DND-41 (cell line): ENCODE measurements around the gene SCLT1.

Source experiments
- ATAC-seq: fragments of 200-7000 bp; cut with Tn5 transposase; 3 replicates; pipeline ENCODE4 v1.9.1; 2021; ENCODE audit warnings: low read depth; ENCODE audit not compliant: insufficient read depth
- DNase-seq: peaks from one replicate; pipeline ENCODE4 v3.0.0-alpha.2; 2020
- H2AFZ ChIP-seq: 2 replicates; pipeline ENCODE4 v1.6.0; 2012; ENCODE audit warnings: low read depth, low read length
- H3K27ac ChIP-seq: 2 replicates; pipeline ENCODE4 v1.5.1; 2012; ENCODE audit warnings: low read length, inconsistent platforms
- H3K27me3 ChIP-seq: fragments of 200-600 bp; sonication (generic); 2 replicates; pipeline ENCODE4 v1.6.0; 2012; ENCODE audit warnings: low read length, mild to moderate bottlenecking, inconsistent platforms; ENCODE audit not compliant: insufficient read depth, poor library complexity
- H3K36me3 ChIP-seq: 2 replicates; pipeline ENCODE4 v1.5.1; 2012; ENCODE audit warnings: low read length, inconsistent platforms; ENCODE audit not compliant: insufficient read depth
- H3K4me1 ChIP-seq: 2 replicates; pipeline ENCODE4 v1.5.1; 2012; ENCODE audit warnings: mild to moderate bottlenecking, low read length; ENCODE audit not compliant: insufficient read depth
- H3K4me2 ChIP-seq: 2 replicates; pipeline ENCODE4 v1.6.0; 2012; ENCODE audit warnings: mild to moderate bottlenecking, moderate library complexity, low read length, inconsistent platforms; ENCODE audit not compliant: insufficient read depth
- H3K4me3 ChIP-seq, 2 experiments: fragments of 200-600 bp in 1 of 2; shearing (Covaris generic) in 1 of 2; 2 replicates each; pipeline ENCODE4 v1.5.1; 2012 to 2016; ENCODE audit warnings: inconsistent platforms in 2 of 2, low read length in 2 of 2, mild to moderate bottlenecking in 2 of 2, low read depth in 1 of 2, moderate library complexity in 1 of 2
- H3K79me2 ChIP-seq: 2 replicates; pipeline ENCODE4 v1.6.0; 2012; ENCODE audit warnings: low read length, inconsistent platforms; ENCODE audit not compliant: insufficient read depth
- H3K9ac ChIP-seq: 2 replicates; pipeline ENCODE4 v1.6.0; 2012; ENCODE audit warnings: low read depth, mild to moderate bottlenecking, inconsistent platforms, low read length, moderate library complexity
- H3K9me3 ChIP-seq: 2 replicates; pipeline ENCODE4 v1.5.1; 2012; ENCODE audit warnings: low read length, moderate library complexity, mild to moderate bottlenecking, inconsistent platforms; ENCODE audit not compliant: insufficient read depth, severe bottlenecking
- H4K20me1 ChIP-seq: 2 replicates; pipeline ENCODE4 v1.6.0; 2012; ENCODE audit warnings: low read length; ENCODE audit not compliant: insufficient read depth
- EZH2 ChIP-seq: IDR thresholded peaks from 3 replicates; pipeline ENCODE4 v1.6.1; 2012; ENCODE audit warnings: borderline replicate concordance, low read depth, mild to moderate bottlenecking, moderate library complexity, low read length, inconsistent platforms; ENCODE audit not compliant: severe bottlenecking
- TF ChIP-seq, protein P1 (sequence below): IDR thresholded peaks from 2 replicates; pipeline ENCODE4 v1.5.1; 2012; ENCODE audit warnings: borderline replicate concordance, low read length, moderate library complexity, mild to moderate bottlenecking; ENCODE audit not compliant: poor library complexity, severe bottlenecking; ENCODE audit errors: extremely low read depth

Gene SCLT1

DNA sequence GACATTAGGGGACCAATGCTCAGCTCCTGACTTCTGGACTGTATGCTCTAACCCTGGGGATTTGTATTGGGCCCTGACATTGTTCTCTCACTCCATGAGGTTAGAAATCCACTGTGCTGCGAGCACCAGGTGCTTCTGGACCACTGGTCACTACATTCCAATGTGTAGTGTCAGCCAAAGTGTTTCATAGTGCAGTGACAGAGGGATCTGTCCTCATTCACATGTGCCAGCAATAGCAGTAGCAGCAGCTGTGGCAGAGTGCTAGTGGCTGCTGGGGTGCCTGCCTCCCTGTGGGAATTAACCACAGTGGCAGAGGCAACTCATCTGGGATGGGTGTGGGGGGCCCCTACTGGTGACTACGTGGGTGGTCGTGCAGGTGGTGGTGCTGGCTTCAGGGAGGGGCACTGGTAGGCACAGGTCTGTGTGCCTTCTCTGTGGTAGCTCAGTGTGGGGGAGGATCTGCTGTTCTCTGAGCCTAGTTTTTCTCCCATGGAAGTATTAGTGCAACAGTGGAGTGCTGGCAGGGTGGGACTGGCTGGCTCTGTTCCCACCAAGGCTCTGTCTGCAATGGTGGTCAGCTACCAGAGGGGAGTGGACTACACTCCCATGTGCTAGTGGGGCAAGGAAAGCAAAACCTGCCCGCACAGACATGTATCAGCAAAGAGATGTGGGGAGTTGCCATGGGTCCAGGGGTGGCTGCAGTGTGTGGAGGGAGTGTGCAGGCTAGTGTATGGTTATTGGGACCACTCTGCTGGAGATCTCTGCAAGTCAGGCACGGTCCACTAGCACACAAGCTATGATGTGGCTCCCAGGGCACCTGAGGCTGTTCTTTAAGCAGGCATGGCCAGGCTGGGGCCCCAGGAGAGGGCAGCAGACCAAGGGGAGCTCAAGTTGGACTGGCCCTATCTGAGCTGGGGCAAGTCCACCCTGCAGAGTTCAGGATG lies 78.5 kb downstream of the SCLT1 start:
- peak; percentile 85 for ATAC-seq

DNA sequence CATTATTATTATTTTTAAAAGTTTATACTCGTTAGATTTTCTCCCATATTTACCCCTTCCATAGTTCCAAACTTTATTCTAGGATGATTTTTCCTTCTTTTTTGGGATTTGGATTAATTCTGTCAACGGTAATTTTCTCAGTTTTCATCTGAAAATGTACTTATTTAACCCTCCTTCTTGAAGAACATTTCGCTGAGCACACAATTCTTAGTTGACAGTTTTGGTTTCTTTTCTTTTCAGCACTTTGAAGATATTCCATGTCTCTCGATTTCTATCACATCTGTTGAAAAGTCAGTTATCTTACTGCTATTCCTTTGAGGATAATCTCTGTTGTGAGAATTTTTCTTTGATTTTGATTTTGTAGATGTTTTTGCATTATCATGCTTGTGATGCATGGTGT lies 85.2 kb downstream of the SCLT1 start:
- Histone ChIP-seq H3K79me2 (no peaks in the 10 kb centered on the region), H3K4me2 (no peak overlapping the region), H3K4me3 (no peak overlapping the region), H3K27me3 (no peaks in the 10 kb centered on the region), H3K9me3 (peaks cover 10% of the 10 kb centered on the region), H3K4me1 (no peaks in the 10 kb centered on the region; the same call in 1 of the 2 replicates), H4K20me1 (no peaks in the 10 kb centered on the region), H3K36me3 (no peaks in the 10 kb centered on the region), H3K27ac (no peak overlapping the region), H3K9ac (no peak overlapping the region), H2AFZ (no peak overlapping the region)
- no peak for TF ChIP-seq EZH2
- TF ChIP-seq, protein P1, sequence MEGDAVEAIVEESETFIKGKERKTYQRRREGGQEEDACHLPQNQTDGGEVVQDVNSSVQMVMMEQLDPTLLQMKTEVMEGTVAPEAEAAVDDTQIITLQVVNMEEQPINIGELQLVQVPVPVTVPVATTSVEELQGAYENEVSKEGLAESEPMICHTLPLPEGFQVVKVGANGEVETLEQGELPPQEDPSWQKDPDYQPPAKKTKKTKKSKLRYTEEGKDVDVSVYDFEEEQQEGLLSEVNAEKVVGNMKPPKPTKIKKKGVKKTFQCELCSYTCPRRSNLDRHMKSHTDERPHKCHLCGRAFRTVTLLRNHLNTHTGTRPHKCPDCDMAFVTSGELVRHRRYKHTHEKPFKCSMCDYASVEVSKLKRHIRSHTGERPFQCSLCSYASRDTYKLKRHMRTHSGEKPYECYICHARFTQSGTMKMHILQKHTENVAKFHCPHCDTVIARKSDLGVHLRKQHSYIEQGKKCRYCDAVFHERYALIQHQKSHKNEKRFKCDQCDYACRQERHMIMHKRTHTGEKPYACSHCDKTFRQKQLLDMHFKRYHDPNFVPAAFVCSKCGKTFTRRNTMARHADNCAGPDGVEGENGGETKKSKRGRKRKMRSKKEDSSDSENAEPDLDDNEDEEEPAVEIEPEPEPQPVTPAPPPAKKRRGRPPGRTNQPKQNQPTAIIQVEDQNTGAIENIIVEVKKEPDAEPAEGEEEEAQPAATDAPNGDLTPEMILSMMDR, result no peak
- DNase-seq (no peak), ATAC-seq (no peak)

More for the DNA sequence above, 78.5 kb downstream of the SCLT1 start:
- Histone ChIP-seq H3K27me3 (no peaks in the 10 kb centered on the region), H3K4me2 (no peak overlapping the region), H4K20me1 (no peaks in the 10 kb centered on the region), H3K79me2 (no peaks in the 10 kb centered on the region), H3K4me1 (peaks cover 12% of the 10 kb centered on the region), H2AFZ (no peak overlapping the region), H3K36me3 (peaks cover 11% of the 10 kb centered on the region), H3K4me3 (no peak overlapping the region), H3K9me3 (peaks cover 4% of the 10 kb centered on the region), H3K9ac (no peak overlapping the region), H3K27ac (0 out of 2 replicates have a peak overlapping the region, but pooled peaks have one; percentile 28)
- DNase-seq, result peak; percentile 59
- no peak for TF ChIP-seq EZH2
- TF ChIP-seq, protein P1, result peak; percentile 35

DNA sequence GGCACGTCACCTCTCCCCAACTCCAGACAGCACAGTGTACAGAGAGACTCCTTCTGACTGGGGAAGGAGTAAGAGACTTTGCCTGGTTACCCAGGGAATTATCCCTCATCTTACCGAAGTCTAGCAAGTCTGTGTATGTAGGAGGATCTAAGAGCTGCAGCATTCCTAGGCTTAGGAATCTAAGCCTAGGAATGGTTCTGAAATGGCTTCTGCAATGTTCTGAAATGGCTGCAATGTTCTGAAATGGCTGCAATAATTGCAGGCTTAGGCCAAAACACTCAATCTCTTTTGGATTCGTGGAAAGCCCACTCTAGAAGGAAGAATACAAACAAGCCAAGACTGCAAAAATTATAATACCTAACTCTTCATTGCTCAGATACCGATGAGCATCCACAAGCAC lies 106.4 kb downstream of the SCLT1 start:
- no peaks in the 10 kb centered on the region for H3K4me1 ChIP-seq
- H3K27me3 ChIP-seq, result no peaks in the 10 kb centered on the region
- H3K79me2 ChIP-seq, result no peaks in the 10 kb centered on the region
- TF ChIP-seq, protein P1, result no peak
- TF ChIP-seq EZH2, result no peak
- H3K4me2 ChIP-seq, result no peak overlapping the region
- H3K36me3 ChIP-seq, result peaks cover 18% of the 10 kb centered on the region
- no peak overlapping the region for H3K4me3 ChIP-seq
- no peaks in the 10 kb centered on the region for H4K20me1 ChIP-seq
- DNase-seq (no peak), ATAC-seq (no peak)
- H3K9ac ChIP-seq, result no peak overlapping the region
- H3K9me3 ChIP-seq, result peaks cover 3% of the 10 kb centered on the region
- no peak overlapping the region for H2AFZ ChIP-seq
- H3K27ac ChIP-seq, result no peak overlapping the region
